Measurements from ENCODE around the gene PRKN.

- TF ChIP-seq POLR2A (IDR thresholded peaks at IDR 0.05; ENCODE audit: low read length) (no peak), GATA1 (IDR thresholded peaks at IDR 0.05; ENCODE audit: low read depth, low read length) (no peak)
These were observed 631 bp upstream of the PRKN start for GRCh38 chr6:162728197-162728596.
